H1 (cell line): ENCODE data around the gene MORC2. TPM values are rescaled to one million over a fixed set of nuclear protein-coding genes. Genes with fewer than 3 reads are reported as not detected.

Experiments
- CTCF ChIA-PET: fragments of 300-600 bp; sonication (Branson Sonifier 250); formaldehyde crosslinking; loops from one replicate; lab custom pipeline; 2021; ENCODE audit not compliant: partially characterized antibody; lab: Charles Lee
- POLR2A ChIA-PET: fragments of 300-600 bp; sonication (Branson Sonifier 250); formaldehyde crosslinking; loops from one replicate; lab custom pipeline; 2021; ENCODE audit warnings: inconsistent platforms; ENCODE audit not compliant: partially characterized antibody; lab: Charles Lee
- DNase-seq, 2 experiments: peaks; one replicate each; pipeline versions ENCODE4 v3.0.0 to v3.0.0-alpha.2; 2010 to 2022; ENCODE audit warnings: low spot score in 2 of 2, low read depth in 1 of 2, mixed read lengths in 1 of 2
- FAIRE-seq: peaks from 2 replicates; lab custom pipeline; 2011; peaks lifted over from hg19 to GRCh38; lab: Jason Lieb, UNC
- H2AFZ ChIP-seq: 2 replicates; pipeline ENCODE4 v1.8.1; 2012; ENCODE audit warnings: low read length, inconsistent platforms
- H2AK5ac ChIP-seq: 2 replicates; pipeline ENCODE4 v1.6.1; 2013; ENCODE audit warnings: low read depth, low read length
- H2BK120ac ChIP-seq: replicated peaks from 2 replicates; pipeline ENCODE3; 2013; ENCODE audit warnings: low read depth, low read length, inconsistent platforms
- H2BK12ac ChIP-seq: 2 replicates; pipeline ENCODE4 v1.6.1; 2013; ENCODE audit warnings: low read depth, low read length
- H2BK15ac ChIP-seq: 2 replicates; pipeline ENCODE4 v1.6.1; 2013; ENCODE audit warnings: low read length
- H2BK20ac ChIP-seq: 2 replicates; pipeline ENCODE4 v1.6.1; 2013; ENCODE audit warnings: low read length
- H2BK5ac ChIP-seq: 2 replicates; pipeline ENCODE4 v1.6.1; 2013; ENCODE audit warnings: low read depth, low read length
- H3K14ac ChIP-seq: 2 replicates; pipeline ENCODE4 v1.6.1; 2013; ENCODE audit warnings: inconsistent platforms; ENCODE audit not compliant: insufficient read length
- H3K18ac ChIP-seq: 2 replicates; pipeline ENCODE4 v1.6.1; 2013; ENCODE audit warnings: low read length; ENCODE audit errors: extremely low read depth
- H3K23ac ChIP-seq: 2 replicates; pipeline ENCODE4 v1.6.1; 2013; ENCODE audit warnings: inconsistent platforms; ENCODE audit not compliant: insufficient read length
- H3K23me2 ChIP-seq: 2 replicates; pipeline ENCODE4 v1.6.1; 2013; ENCODE audit warnings: low read depth, low read length
- H3K27ac ChIP-seq: 2 replicates; pipeline ENCODE4 v1.6.1; 2011; ENCODE audit warnings: low read depth, low read length, inconsistent platforms
- H3K27me3 ChIP-seq, 4 experiments: replicated peaks in 1 of 4; 1 replicate in 1 of 4; 2 replicates in 3 of 4; pipeline versions ENCODE4 v1.6.1 to v1.8.1; 2011 to 2013; ENCODE audit warnings: low read length in 3 of 4, mild to moderate bottlenecking in 3 of 4, inconsistent platforms in 2 of 4, mixed read lengths in 2 of 4, moderate library complexity in 1 of 4; ENCODE audit not compliant: control insufficient read depth in 3 of 4, insufficient read depth in 3 of 4; ENCODE audit errors: extremely low read depth in 1 of 4
- H3K36me3 ChIP-seq, 4 experiments: 2 replicates each; pipeline versions ENCODE4 v1.6.1 to v1.8.1; 2011 to 2013; ENCODE audit warnings: mild to moderate bottlenecking in 4 of 4, low read length in 3 of 4, moderate library complexity in 2 of 4, control low read depth in 1 of 4, inconsistent platforms in 1 of 4; ENCODE audit not compliant: insufficient read depth in 4 of 4, control insufficient read depth in 2 of 4
- H3K4ac ChIP-seq: replicated peaks from 2 replicates; pipeline ENCODE3; 2013; ENCODE audit warnings: low read length, low read depth, mixed read lengths, inconsistent platforms; ENCODE audit not compliant: insufficient read length
- H3K4me1 ChIP-seq, 4 experiments: replicated peaks in 1 of 4; 1 replicate in 1 of 4; 2 replicates in 3 of 4; pipeline versions ENCODE4 v1.6.1 to v1.8.1; 2011 to 2013; ENCODE audit warnings: low read length in 3 of 4, inconsistent platforms in 2 of 4, mixed read lengths in 1 of 4; ENCODE audit not compliant: insufficient read depth in 4 of 4, control insufficient read depth in 3 of 4
- H3K4me2 ChIP-seq, 2 experiments: 2 replicates each; pipeline versions ENCODE4 v1.6.1 to v1.8.1; 2011 to 2013; ENCODE audit warnings: low read depth in 2 of 2, low read length in 2 of 2, control low read depth in 1 of 2, inconsistent platforms in 1 of 2, mild to moderate bottlenecking in 1 of 2; ENCODE audit not compliant: insufficient read depth in 1 of 2
- H3K4me3 ChIP-seq, 4 experiments: fragments of 200-600, 300-600 bp in 1 of 4; sonication (generic), shearing (Covaris generic), sonication (Bioruptor Twin) in 1 of 4; 2 replicates each; pipeline versions ENCODE4 v1.5.1 to v1.8.1; 2011 to 2016; ENCODE audit warnings: low read length in 4 of 4, low read depth in 3 of 4, control low read depth in 2 of 4, inconsistent platforms in 2 of 4, mild to moderate bottlenecking in 2 of 4, mixed read lengths in 1 of 4, moderate library complexity in 1 of 4; ENCODE audit not compliant: insufficient read depth in 2 of 4; ENCODE audit errors: extremely low read depth in 1 of 4
- H3K56ac ChIP-seq: replicated peaks from 2 replicates; pipeline ENCODE3; 2013; ENCODE audit warnings: low read depth, mild to moderate bottlenecking, mixed read lengths, low read length, inconsistent platforms; ENCODE audit not compliant: insufficient read length
- H3K79me1 ChIP-seq: 2 replicates; pipeline ENCODE4 v1.6.1; 2013; ENCODE audit warnings: low read depth, low read length, control low read depth
- H3K79me2 ChIP-seq, 2 experiments: 2 replicates each; pipeline versions ENCODE4 v1.6.1 to v1.8.1; 2012 to 2013; ENCODE audit warnings: low read length in 2 of 2, mild to moderate bottlenecking in 2 of 2, inconsistent platforms in 1 of 2; ENCODE audit not compliant: insufficient read depth in 2 of 2, control insufficient read depth in 1 of 2
- H3K9ac ChIP-seq, 4 experiments: replicated peaks in 1 of 4; 1 replicate in 1 of 4; 2 replicates in 3 of 4; pipeline versions ENCODE4 v1.6.1 to v1.8.1; 2011 to 2013; ENCODE audit warnings: low read depth in 3 of 4, low read length in 3 of 4, control low read depth in 2 of 4, mild to moderate bottlenecking in 2 of 4, moderate library complexity in 2 of 4, inconsistent platforms in 1 of 4; ENCODE audit errors: extremely low read depth in 1 of 4
- H3K9me3 ChIP-seq, 2 experiments: 2 replicates each; pipeline versions ENCODE4 v1.6.1 to v1.8.1; 2012 to 2013; ENCODE audit warnings: mild to moderate bottlenecking in 2 of 2, moderate library complexity in 2 of 2, control low read depth in 1 of 2, inconsistent platforms in 1 of 2, low read depth in 1 of 2, low read length in 1 of 2, mixed read lengths in 1 of 2; ENCODE audit not compliant: insufficient read depth in 2 of 2
- H4K20me1 ChIP-seq, 2 experiments: replicated peaks in 1 of 2; 2 replicates each; pipeline versions ENCODE3 to v1.8.1; 2011 to 2013; ENCODE audit warnings: inconsistent platforms in 2 of 2, low read length in 2 of 2, mild to moderate bottlenecking in 1 of 2; ENCODE audit not compliant: insufficient read depth in 2 of 2, control insufficient read depth in 1 of 2
- H4K5ac ChIP-seq: 2 replicates; pipeline ENCODE4 v1.6.1; 2013; ENCODE audit warnings: low read length, low read depth, mixed read lengths, inconsistent platforms; ENCODE audit not compliant: insufficient read length
- H4K8ac ChIP-seq: 2 replicates; pipeline ENCODE4 v1.8.0; 2013; ENCODE audit warnings: mild to moderate bottlenecking, moderate library complexity, low read length, inconsistent platforms; ENCODE audit not compliant: insufficient read depth; ENCODE audit errors: extremely low read depth
- H4K91ac ChIP-seq: replicated peaks from 2 replicates; pipeline ENCODE3; 2013; ENCODE audit warnings: low read length, mixed read lengths, inconsistent platforms; ENCODE audit not compliant: insufficient read length
- POLR2A ChIP-seq, 2 experiments: IDR thresholded peaks; 1 replicate in 1 of 2; 2 replicates in 1 of 2; pipeline ENCODE4 v1.6.1; 2011; ENCODE audit warnings: low read depth in 2 of 2, low read length in 2 of 2, mild to moderate bottlenecking in 2 of 2; ENCODE audit errors: control extremely low read depth in 1 of 2
- SAP30 ChIP-seq: fragments of 300-600 bp; sonication (generic); IDR thresholded peaks from 2 replicates; pipeline ENCODE4 v1.7.1; 2012; ENCODE audit warnings: low read length, moderate library complexity, mild to moderate bottlenecking, inconsistent platforms; ENCODE audit not compliant: insufficient read depth, insufficient replicate concordance
- ZNF274 ChIP-seq: IDR thresholded peaks from 2 replicates; pipeline ENCODE4 v1.7.0; 2012; ENCODE audit warnings: low read length, borderline replicate concordance; ENCODE audit errors: extremely low read depth
- WGBS, 2 experiments: shearing (Covaris generic) in 1 of 2; methylation state at CpG; one replicate each; pipeline versions ENCODE4 v1.1.6 to v1.1.7; 2013 to 2015; ENCODE audit warnings: low lambda C conversion rate in 2 of 2, mixed read lengths in 2 of 2, inconsistent platforms in 1 of 2, low coverage in 1 of 2, missing lambda C conversion rate in 1 of 2; ENCODE audit not compliant: insufficient replicate concordance in 2 of 2, insufficient coverage in 1 of 2, insufficient read length in 1 of 2; ENCODE audit errors: extremely low coverage in 1 of 2, missing lambda C conversion rate in 1 of 2; 5-methylcytosine and 5-hydroxymethylcytosine counted together
- polyA plus RNA-seq, 7 experiments: library from polyadenylated mRNA; depleted of rRNA in 3 of 7; stranded (reverse) in 5 of 7; unstranded in 2 of 7; fragments of >200 nt in 5 of 7; fragments of 200-250 nt in 2 of 7; gene quantifications; 1 replicate in 5 of 7; 2 replicates in 1 of 7; 4 replicates in 1 of 7; pipeline versions ENCODE4 v1.2.1 to v1.2.3, GENCODE V29; 2011 to 2013; ENCODE audit warnings: missing spikeins in 2 of 7, mixed read lengths in 2 of 7
- total RNA-seq: library from RNA; stranded (reverse); fragmentation: NEBNext Ultra II Directional; extraction: Animal tissue kit (Norgen Biotek cat#: 25700); gene quantifications from 2 replicates; pipeline ENCODE4 v1.2.1, GENCODE V29; 2021

Gene MORC2
- total and polyA plus RNA-seq, 2 of the 8 experiments (the other 6 are each of a cell fraction or from before 2014, with no cell fraction given): 15.4 to 68.0 TPM

- no peak overlapping the region for H2BK12ac ChIP-seq
- H2BK120ac ChIP-seq: no peak overlapping the region
- H3K56ac ChIP-seq: no peak overlapping the region
- no peaks in the 10 kb centered on the region for H3K79me2 ChIP-seq
- no peaks in the 10 kb centered on the region for H3K27me3 ChIP-seq
- no peak overlapping the region for H3K14ac ChIP-seq
- no peaks in the 10 kb centered on the region for H3K4me1 ChIP-seq
- ChIA-PET POLR2A (interaction anchor here (0.6 to 2.8 kb wide), 11 partner anchors 10 to 163 kb away, joined by 3 to 7 read pairs (median 3); partner anchors contain the start of genes MORC2 and TUG1), CTCF (interaction anchor here (0.6 to 6.2 kb wide), 11 partner anchors 9 to 392 kb away, joined by 3 to 58 read pairs (median 3); no protein-coding TSS in a partner anchor)
- FAIRE-seq (no peak), DNase-seq (no peak)
- no peak overlapping the region for H2AFZ ChIP-seq
- H3K4ac ChIP-seq: peak overlapping the region; percentile 57
- peak overlapping the region; percentile 94 for H4K8ac ChIP-seq
- no peak overlapping the region for H4K5ac ChIP-seq
- peaks cover 0 to 2% of the 10 kb centered on the region in 2 experiments for H4K20me1 ChIP-seq
- H3K36me3 ChIP-seq: peaks cover 12 to 36% (median 24%) of the 10 kb centered on the region in 4 experiments
- no peak overlapping the region for H2BK20ac ChIP-seq
- H4K91ac ChIP-seq: no peak overlapping the region
- no peak overlapping the region for H2AK5ac ChIP-seq
- no peaks in the 10 kb centered on the region for H3K9me3 ChIP-seq
- H3K4me2 ChIP-seq: no peak overlapping the region
- no peaks in the 10 kb centered on the region; the same call in 1 of the 2 replicates for H3K79me1 ChIP-seq
- no peak overlapping the region for H2BK15ac ChIP-seq
- H3K4me3 ChIP-seq: no peak overlapping the region
- no peak overlapping the region for H3K27ac ChIP-seq
- no peak overlapping the region for H3K23ac ChIP-seq
- WGBS, 2 experiments: 97% methylated on average over 34 of the region's 34 CpGs; no CpG with 5 or more reads in 1 of the 2 experiments
- H2BK5ac ChIP-seq: no peak overlapping the region
- H3K23me2 ChIP-seq: no peaks in the 10 kb centered on the region
- no peak overlapping the region for H3K18ac ChIP-seq
- H3K9ac ChIP-seq: no peak overlapping the region
- no peak for TF ChIP-seq SAP30
- peak in 1 of 2 experiments; percentile 32; a peak in 1 of 3 replicates for TF ChIP-seq POLR2A (IDR thresholded peaks at IDR 0.05; ENCODE audit: control extremely low read depth in 1 of 2, low read depth in 2 of 2, low read length in 2 of 2)
- no peak for TF ChIP-seq ZNF274
These were observed 46.4 kb downstream of the MORC2 start for GRCh38 chr22:30922151-30922611.
